Stimulated activated CD4-positive, alpha-beta T cell treated with anti-CD3 and anti-CD28 coated beads, Interleukin-1b, Interleukin-23, amount 100 ng/mL, for 4 hours (primary cell): ENCODE results near the gene MED13.
"Not testable (repeated sequence)": the region's sequence is repeated elsewhere in the genome, so short reads cannot be mapped to it uniquely, and the experiment has no call there.

Experiments
- DNase-seq, 2 donors: peaks; one replicate each; pipeline ENCODE4 v3.0.0-alpha.2; 2020; ENCODE audit warnings: low read depth in 2 of 2

Gene MED13

GRCh38 chr17:62086737-62087136, 21.7 kb upstream of the MED13 start:
- no peak for DNase-seq

GRCh38 chr17:62085511-62086408, 20.7 kb upstream of the MED13 start:
- no peak for DNase-seq

GRCh38 chr17:62084585-62084984, 19.5 kb upstream of the MED13 start:
- no peak for DNase-seq

- no peak for DNase-seq
Observed at GRCh38 chr17:62083651-62084050, 18.6 kb upstream of the MED13 start.

- DNase-seq, result no peak
Observed at GRCh38 chr17:62080647-62081046, 15.6 kb upstream of the MED13 start.

- DNase-seq, result no peak
Observed at GRCh38 chr17:62078009-62078408, 12.9 kb upstream of the MED13 start.

- DNase-seq, result no peak
Observed at GRCh38 chr17:62076864-62077788, 12.0 kb upstream of the MED13 start.

- no peak for DNase-seq
Observed at GRCh38 chr17:62075308-62075815, 10.3 kb upstream of the MED13 start.

GRCh38 chr17:62073993-62074392, 8.9 kb upstream of the MED13 start:
- DNase-seq, result no peak

- not testable (repeated sequence) for DNase-seq
Observed at GRCh38 chr17:62072855-62073254, 7.8 kb upstream of the MED13 start.

- DNase-seq, result no peak
Observed at GRCh38 chr17:62070900-62071299, 5.8 kb upstream of the MED13 start.

- no peak for DNase-seq
Observed at GRCh38 chr17:62067165-62068145, 2.4 kb upstream of the MED13 start.

- peak; percentile 95 to 97 for DNase-seq
Observed at GRCh38 chr17:62065611-62066468, 762 bp upstream of the MED13 start.

- DNase-seq, result no peak
Observed at GRCh38 chr17:62064029-62064790, 868 bp downstream of the MED13 start.

- no peak for DNase-seq
Observed at GRCh38 chr17:62062944-62063343, 2.1 kb downstream of the MED13 start.

- no peak for DNase-seq
Observed at GRCh38 chr17:62062302-62062701, 2.8 kb downstream of the MED13 start.

GRCh38 chr17:62059414-62059813, 5.7 kb downstream of the MED13 start:
- no peak for DNase-seq

- DNase-seq, result no peak
Observed at GRCh38 chr17:62058611-62059010, 6.5 kb downstream of the MED13 start.

- DNase-seq, result no peak
Observed at GRCh38 chr17:62057696-62058095, 7.4 kb downstream of the MED13 start.
